GM18499 (cell line): ENCODE results near the gene NLGN2.

Source experiments
- ATAC-seq: cut with Tn5 transposase; IDR thresholded peaks from one replicate; pipeline ENCODE4 v1.9.1; 2021; ENCODE audit warnings: moderate number of reproducible peaks; ENCODE audit not compliant: insufficient read depth, unreplicated experiment

NLGN2 gene

GRCh38 chr17:7411427-7411750, 3.7 kb downstream of the NLGN2 start:
- no peak for ATAC-seq

GRCh38 chr17:7413346-7413985, 5.8 kb downstream of the NLGN2 start:
- no peak for ATAC-seq

- no peak for ATAC-seq
These were observed 7.2 kb downstream of the NLGN2 start for GRCh38 chr17:7414837-7415236.

GRCh38 chr17:7415784-7416183, 8.1 kb downstream of the NLGN2 start:
- no peak for ATAC-seq

- ATAC-seq = no peak
These were observed 8.7 kb downstream of the NLGN2 start for GRCh38 chr17:7416323-7416722.

GRCh38 chr17:7417056-7417655, 9.5 kb downstream of the NLGN2 start:
- ATAC-seq = no peak

GRCh38 chr17:7418472-7419152, 11.0 kb downstream of the NLGN2 start:
- ATAC-seq = no peak

- no peak for ATAC-seq
These were observed 12.4 kb downstream of the NLGN2 start, which contains the start of gene SPEM1 for GRCh38 chr17:7419819-7420610. Gene SPEM1 (plus strand): TSS chr17:7420324. CDS start chr17:7420385, 61 bp downstream.

- ATAC-seq = no peak
These were observed 13.5 kb downstream of the NLGN2 start for GRCh38 chr17:7421186-7421585.

GRCh38 chr17:7423679-7424078, 16.0 kb downstream of the NLGN2 start:
- ATAC-seq = no peak

- no peak for ATAC-seq
These were observed 17.7 kb downstream of the NLGN2 start, which contains the start of gene SPEM2 for GRCh38 chr17:7425316-7425715. Gene SPEM2 (plus strand): TSS chr17:7425616. CDS start chr17:7425689, 73 bp downstream.

- ATAC-seq = no peak
These were observed 18.1 kb downstream of the NLGN2 start for GRCh38 chr17:7425756-7426155.

- no peak for ATAC-seq
These were observed 18.7 kb downstream of the NLGN2 start for GRCh38 chr17:7426203-7426863.

GRCh38 chr17:7426896-7427489, 19.3 kb downstream of the NLGN2 start:
- no peak for ATAC-seq

GRCh38 chr17:7427549-7427948, 19.9 kb downstream of the NLGN2 start:
- no peak for ATAC-seq

- ATAC-seq = no peak
These were observed 20.9 kb downstream of the NLGN2 start, which contains the start of gene SPEM3 for GRCh38 chr17:7428557-7428956. Gene SPEM3 (plus strand): TSS chr17:7428857. CDS start chr17:7428903, 46 bp downstream.

GRCh38 chr17:7429722-7430121, 22.1 kb downstream of the NLGN2 start:
- no peak for ATAC-seq

GRCh38 chr17:7431231-7431630, 23.6 kb downstream of the NLGN2 start:
- ATAC-seq = no peak

GRCh38 chr17:7432296-7432695, 24.7 kb downstream of the NLGN2 start:
- no peak for ATAC-seq
